DMS53 treated with DMSO at 0.1 percent for 48 hours (cell line): ENCODE results near the gene MAP2.
A peak's percentile ranks its signal among the peaks of the same experiment; 100 is the strongest.

ENCODE experiments used
- DNase-seq: peaks from one replicate; lab custom pipeline; 2025; ENCODE audit not compliant: unreplicated experiment; lab: John Stamatoyannopoulos, UW

Gene MAP2

DNA sequence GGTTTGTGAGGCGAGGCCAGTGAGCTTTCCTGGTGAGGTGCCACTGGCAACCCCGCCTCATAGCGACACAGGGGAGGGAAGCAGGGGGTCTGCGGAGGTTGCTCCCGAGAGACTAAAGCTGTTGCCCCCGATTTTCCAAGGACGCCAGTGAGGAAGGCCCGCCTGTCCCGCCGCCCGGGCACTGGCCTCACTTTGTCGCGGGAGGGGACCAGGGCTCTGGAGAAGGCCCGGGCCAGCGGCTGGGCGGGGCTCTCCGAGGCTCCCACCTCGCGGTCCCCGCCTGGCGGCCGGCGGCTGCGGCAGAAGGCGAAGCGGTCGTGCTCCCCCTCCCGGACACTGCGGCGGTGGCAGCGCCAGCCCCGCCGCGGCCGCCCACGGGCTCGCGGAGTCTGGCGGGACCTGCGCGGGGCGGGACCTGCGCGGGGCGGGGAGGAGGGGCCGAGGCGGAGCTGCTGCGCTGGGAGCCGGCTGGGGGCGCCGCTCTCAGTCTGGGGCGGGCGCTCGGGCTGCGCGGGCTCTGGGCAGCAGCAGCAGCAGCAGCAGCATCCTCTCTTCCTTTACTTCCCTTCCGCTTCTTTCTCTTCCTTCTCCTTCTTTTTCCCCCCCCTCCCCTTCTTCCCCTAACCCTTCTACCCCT is at the start of gene MAP2:
MAP2 (plus strand) TSS at position 486 of the 637 bp plus-strand sequence. CDS start 229,124 bp downstream, outside the sequence.
- DNase-seq, result peak; percentile 82

DNA sequence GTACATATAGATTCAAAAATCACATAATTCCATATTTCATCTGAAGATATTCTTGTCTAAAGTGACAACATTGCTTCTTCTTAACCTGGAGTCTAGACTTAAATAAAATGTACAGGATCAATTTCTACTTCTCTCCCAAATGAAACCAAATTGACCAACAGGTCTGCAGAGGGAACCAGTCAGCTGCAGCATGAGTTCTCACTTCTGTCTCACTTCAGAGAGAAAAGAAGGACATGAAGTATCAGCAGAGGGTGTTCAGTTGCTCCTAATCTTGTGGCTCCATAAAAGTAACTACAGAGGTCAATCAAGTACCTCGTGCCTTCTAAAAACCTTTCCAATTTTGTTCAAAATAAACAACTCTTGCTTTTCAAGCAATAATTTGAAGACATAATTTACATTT is 47.2 kb upstream of the MAP2 start:
- no peak for DNase-seq

- peak; percentile 24 for DNase-seq
Observed at GRCh38 chr2:209380293-209380692, 43.6 kb upstream of the MAP2 start.

- DNase-seq, result no peak
Observed at GRCh38 chr2:209381091-209381490, 42.8 kb upstream of the MAP2 start.

- DNase-seq, result peak; percentile 72
Observed at GRCh38 chr2:209382775-209383174, 41.1 kb upstream of the MAP2 start.

- DNase-seq, result peak; percentile 90
Observed at GRCh38 chr2:209383212-209383611, 40.6 kb upstream of the MAP2 start.

- no peak for DNase-seq
Observed at GRCh38 chr2:209387389-209387788, 36.5 kb upstream of the MAP2 start.

- no peak for DNase-seq
Observed at GRCh38 chr2:209388446-209389037, 35.3 kb upstream of the MAP2 start.

- no peak for DNase-seq
Observed at GRCh38 chr2:209389171-209389618, 34.7 kb upstream of the MAP2 start.

DNA sequence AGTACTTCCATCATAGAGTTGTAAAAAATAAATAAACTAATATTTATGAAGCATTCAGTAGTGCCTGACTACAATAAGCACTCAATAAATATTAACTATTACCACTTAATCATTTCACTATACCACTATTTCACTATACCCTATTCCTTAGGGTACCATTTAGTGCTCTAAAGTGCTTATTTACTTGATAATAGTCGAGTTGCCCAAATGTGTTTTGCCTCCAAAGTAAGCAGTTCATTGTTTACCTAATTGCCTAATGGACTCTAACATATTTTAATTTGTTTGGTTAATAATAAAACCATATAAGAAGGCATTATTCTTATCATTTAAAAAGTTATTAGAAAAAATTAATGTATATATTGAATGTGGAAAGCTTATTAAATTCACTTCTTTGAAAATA is 33.0 kb upstream of the MAP2 start:
- no peak for DNase-seq

DNA sequence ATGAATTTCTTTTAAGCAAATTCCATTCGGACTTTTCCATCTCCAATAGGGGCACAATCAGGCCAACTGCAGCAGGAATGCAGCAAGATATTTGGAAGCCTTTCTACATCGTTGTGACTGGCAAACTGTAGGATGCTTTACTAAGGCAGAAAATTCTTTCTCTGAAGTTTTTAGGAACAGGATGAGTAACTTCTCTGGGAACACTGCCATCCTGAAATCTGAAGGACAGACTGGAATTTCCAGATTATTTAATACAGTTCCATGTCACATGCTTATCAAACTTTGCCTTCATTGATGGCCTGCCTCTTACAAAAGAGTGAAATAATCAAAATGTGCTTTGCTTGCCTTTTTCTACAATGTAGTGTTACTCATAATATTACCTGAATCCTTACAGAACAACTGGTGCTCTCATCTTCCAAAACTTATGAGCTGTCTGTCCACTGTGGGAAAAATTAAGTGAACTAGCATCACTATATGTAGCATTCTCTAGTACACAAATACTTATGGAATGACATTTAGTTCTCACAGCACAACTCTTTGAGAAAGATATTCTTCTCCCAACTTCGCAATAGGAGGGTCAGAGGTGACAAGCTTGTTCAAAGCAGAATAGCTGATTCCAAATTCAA is 32.0 kb upstream of the MAP2 start:
- DNase-seq, result no peak

DNA sequence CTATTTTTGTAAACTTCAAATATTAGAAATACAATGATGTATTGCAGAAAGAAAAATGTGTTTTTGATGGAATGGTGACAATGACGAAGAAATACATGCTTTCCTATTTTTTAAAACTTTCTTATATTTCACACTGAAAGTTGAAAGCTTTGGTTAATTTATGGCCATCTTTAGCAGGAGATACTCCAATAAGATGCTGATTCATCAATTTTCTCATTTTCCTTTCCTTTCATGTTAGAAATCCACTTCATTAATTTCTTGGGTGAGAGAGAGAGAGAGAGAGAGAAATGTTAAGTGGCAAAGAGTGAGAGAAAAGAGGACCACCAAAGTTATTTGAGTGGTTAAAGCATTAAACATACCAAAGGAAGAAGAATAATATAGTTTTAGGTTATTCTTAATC is 28.6 kb upstream of the MAP2 start:
- DNase-seq, result no peak

DNA sequence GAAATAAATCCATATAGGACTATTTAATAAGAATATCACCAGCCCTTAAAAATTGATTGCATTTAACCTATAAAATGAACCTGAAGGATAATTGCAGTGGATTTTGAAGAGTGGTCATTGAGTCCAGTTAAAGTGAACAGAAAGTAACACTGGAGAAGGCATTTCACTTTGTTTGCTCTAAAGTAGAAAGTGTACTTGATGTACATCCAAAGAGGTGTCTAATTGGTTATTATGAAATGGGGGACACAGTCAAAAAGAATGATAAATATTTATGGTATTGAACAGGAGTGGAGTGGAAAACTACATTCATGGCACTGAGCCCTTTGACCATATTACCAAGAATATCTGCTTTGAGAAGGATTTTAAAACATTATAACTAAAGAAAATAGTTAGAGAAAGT is 28.2 kb upstream of the MAP2 start:
- DNase-seq, result no peak

DNA sequence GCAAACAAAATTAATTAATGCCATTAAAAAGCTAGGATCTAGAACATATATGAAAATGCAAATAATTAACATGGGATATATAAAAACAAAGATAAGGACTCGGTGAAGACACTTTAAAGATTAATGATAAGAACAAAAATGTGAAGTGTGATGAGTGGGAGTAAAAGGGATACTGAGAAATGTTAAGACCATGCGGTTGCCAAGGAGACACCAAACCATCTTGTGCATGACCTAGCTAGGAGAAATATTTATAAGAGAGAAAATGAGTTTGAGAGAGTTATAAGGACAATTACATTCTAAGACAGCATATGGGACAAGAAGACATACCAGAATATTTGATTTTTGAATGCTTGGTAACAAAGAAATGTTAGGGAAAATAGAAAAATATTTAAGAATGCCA is 25.4 kb upstream of the MAP2 start:
- no peak for DNase-seq

DNA sequence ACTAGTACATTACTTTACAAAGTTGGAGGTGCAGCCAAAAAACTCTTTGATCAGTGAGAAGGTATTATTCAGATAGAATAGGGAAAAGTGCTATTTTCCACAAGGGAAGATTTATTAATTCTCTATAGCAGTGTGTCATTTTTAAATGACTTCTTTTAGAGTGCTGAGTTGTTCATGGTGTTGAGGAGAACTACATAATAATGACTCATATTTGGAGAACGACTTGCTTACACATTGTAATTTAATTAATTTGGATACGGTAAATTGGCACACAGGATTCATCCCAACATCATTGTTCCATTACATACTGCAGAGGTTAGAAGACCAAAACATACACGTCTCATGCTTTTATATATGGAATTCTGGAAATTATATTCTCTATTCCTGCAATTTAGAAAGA is 22.1 kb upstream of the MAP2 start:
- DNase-seq, result no peak

GRCh38 chr2:209411296-209411695 is 12.6 kb upstream of the MAP2 start:
- DNase-seq, result no peak

DNA sequence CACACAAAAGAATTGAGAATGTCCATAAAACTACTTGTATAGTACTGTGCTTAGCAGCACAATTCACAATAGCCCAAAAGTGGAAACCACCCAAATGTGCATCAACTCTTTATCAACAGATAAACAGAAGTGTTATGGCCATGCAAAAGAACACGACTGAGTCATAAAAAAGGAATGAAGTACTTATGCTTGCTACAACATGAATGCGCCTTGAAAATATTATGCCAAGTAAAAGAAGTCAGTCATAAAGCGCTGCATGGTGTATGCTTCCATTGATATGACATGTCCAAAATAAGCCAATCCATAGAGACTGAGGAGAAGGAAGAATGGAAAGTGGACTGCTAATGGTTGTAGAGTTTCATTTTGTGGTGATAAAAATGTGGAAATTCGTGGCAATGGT is 12.1 kb upstream of the MAP2 start:
- DNase-seq, result no peak

- DNase-seq, result no peak
Observed at GRCh38 chr2:209413311-209414014, 10.4 kb upstream of the MAP2 start.

DNA sequence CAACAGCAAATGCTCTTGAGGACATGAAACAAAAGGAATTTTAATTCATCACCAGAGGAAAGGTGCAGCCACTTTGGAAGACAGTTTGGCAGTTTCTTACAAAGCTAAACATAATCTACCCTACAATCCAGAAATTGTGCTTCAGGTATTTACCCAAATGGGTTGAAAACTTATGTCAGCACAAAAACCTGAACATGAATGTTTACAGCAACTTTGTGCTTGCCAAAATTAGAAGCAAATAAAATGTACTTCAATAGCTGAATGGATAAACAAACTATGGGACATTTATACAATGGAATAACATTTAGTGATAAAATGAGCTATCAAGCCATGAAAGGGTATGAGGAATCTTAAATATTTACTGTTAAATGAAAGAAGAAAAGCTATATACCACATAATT is 6.9 kb upstream of the MAP2 start:
- no peak for DNase-seq

- no peak for DNase-seq
Observed at GRCh38 chr2:209422191-209422754, 1.6 kb upstream of the MAP2 start.

DNA sequence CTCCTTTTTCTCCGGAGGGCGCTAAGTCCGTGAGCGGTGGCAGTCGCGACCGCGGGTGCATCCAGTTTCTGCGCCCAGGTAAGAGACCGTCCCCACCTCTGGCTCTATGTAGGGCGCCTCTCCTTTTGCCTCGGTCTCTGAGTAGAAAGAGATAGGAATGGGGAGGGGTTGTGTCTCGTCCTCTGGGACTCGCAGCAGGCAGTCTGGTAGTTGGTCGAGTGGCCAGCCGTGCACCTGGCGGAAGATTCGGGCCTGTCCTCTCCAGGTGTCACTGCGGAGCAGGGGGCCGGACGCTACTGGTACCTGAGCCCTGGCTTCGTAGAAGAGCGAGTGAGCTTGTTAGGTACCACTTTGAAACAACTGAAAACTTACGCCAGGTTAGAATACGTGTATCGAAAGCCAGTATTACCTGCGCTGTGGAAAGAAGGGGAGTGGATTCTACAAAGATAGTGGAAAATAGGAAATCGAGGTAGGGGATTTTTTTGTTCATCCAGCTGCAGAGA is 403 bp downstream of the MAP2 start:
- DNase-seq, result peak; percentile 82
